Measurements from ENCODE around the gene TMEM191C. TPM values are rescaled to one million over a fixed set of nuclear protein-coding genes. Genes with fewer than 3 reads are reported as not detected.
"Not testable (repeated sequence)": the region's sequence is repeated elsewhere in the genome, so short reads cannot be mapped to it uniquely, and the experiment has no call there.

Gene TMEM191C
- total and polyA plus RNA-seq, 2 donors = 0.80 to 0.85 TPM

GRCh38 chr22:21516522-21516921, 49.3 kb downstream of the TMEM191C start:
- not testable (repeated sequence) for DNase-seq (ENCODE audit: extremely low spot score); H3K4me1 ChIP-seq (ENCODE audit: insufficient read depth); H3K27ac ChIP-seq (ENCODE audit: low read depth); H3K4me3 ChIP-seq (ENCODE audit: low read depth, low read length); H3K36me3 ChIP-seq (ENCODE audit: insufficient read depth)
- WGBS = no CpG with 5 or more reads among the region's 22 CpGs

- H3K36me3 ChIP-seq (ENCODE audit: insufficient read depth); H3K27ac ChIP-seq (ENCODE audit: low read depth); H3K4me1 ChIP-seq (ENCODE audit: insufficient read depth); DNase-seq (ENCODE audit: extremely low spot score); H3K4me3 ChIP-seq (ENCODE audit: low read depth, low read length): not testable (repeated sequence)
- no CpG with 5 or more reads among the region's 115 CpGs for WGBS
These were observed 50.0 kb downstream of the TMEM191C start for GRCh38 chr22:21516970-21517764.

Other genes with a start within 250 kb of the TMEM191C start
- 0.11 TPM for gene RIMBP3B, start 83.6 kb upstream of the TMEM191C start, total RNA-seq
- gene RIMBP3B, start 83.6 kb upstream of the TMEM191C start, polyA plus RNA-seq = 0.05 TPM
- 5.0 TPM for gene HIC2, start 50.0 kb upstream of the TMEM191C start, total RNA-seq
- gene HIC2, start 50.0 kb upstream of the TMEM191C start, polyA plus RNA-seq = 2.0 TPM
- gene RIMBP3C, start 84.1 kb downstream of the TMEM191C start, total RNA-seq = 0.26 TPM
- gene RIMBP3C, start 84.1 kb downstream of the TMEM191C start, polyA plus RNA-seq = not detected
- 32.4 TPM for gene UBE2L3, start 100.3 kb downstream of the TMEM191C start, total RNA-seq
- 55.6 TPM for gene UBE2L3, start 100.3 kb downstream of the TMEM191C start, polyA plus RNA-seq
- 3.7 TPM for gene YDJC, start 162.6 kb downstream of the TMEM191C start, total RNA-seq
- gene YDJC, start 162.6 kb downstream of the TMEM191C start, polyA plus RNA-seq = 26.4 TPM
- gene CCDC116, start 165.4 kb downstream of the TMEM191C start, total RNA-seq = 0.53 TPM
- gene CCDC116, start 165.4 kb downstream of the TMEM191C start, polyA plus RNA-seq = 0.37 TPM
- gene SDF2L1, start 174.9 kb downstream of the TMEM191C start, total RNA-seq = 5.1 TPM
- 58.0 TPM for gene SDF2L1, start 174.9 kb downstream of the TMEM191C start, polyA plus RNA-seq
- gene PPIL2, start 198.6 kb downstream of the TMEM191C start, total RNA-seq = 26.8 TPM
- gene PPIL2, start 198.6 kb downstream of the TMEM191C start, polyA plus RNA-seq = 26.3 TPM